ENCODE results near the gene SEZ6L.

Gene SEZ6L

GRCh38 chr22:26334232-26334631 is 165.0 kb downstream of the SEZ6L start:
- DNase-seq (ENCODE audit: low spot score), result no peak

- DNase-seq (ENCODE audit: low spot score), result no peak
These were observed 167.5 kb downstream of the SEZ6L start for GRCh38 chr22:26336773-26337172.

GRCh38 chr22:26339755-26340154 is 170.5 kb downstream of the SEZ6L start:
- no peak for DNase-seq (ENCODE audit: low spot score)

- no peak for DNase-seq (ENCODE audit: low spot score)
These were observed 173.6 kb downstream of the SEZ6L start for GRCh38 chr22:26342745-26343410.

- no peak for DNase-seq (ENCODE audit: low spot score)
These were observed 176.2 kb downstream of the SEZ6L start for GRCh38 chr22:26345496-26345895.

GRCh38 chr22:26348810-26349526 is 179.7 kb downstream of the SEZ6L start:
- no peak for DNase-seq (ENCODE audit: low spot score)

GRCh38 chr22:26354707-26355106 is 185.4 kb downstream of the SEZ6L start:
- DNase-seq (ENCODE audit: low spot score), result no peak

GRCh38 chr22:26357281-26357680 is 188.0 kb downstream of the SEZ6L start:
- DNase-seq (ENCODE audit: low spot score), result no peak

GRCh38 chr22:26357813-26358212 is 188.6 kb downstream of the SEZ6L start:
- DNase-seq (ENCODE audit: low spot score), result no peak

- DNase-seq (ENCODE audit: low spot score), result no peak
These were observed 189.9 kb downstream of the SEZ6L start for GRCh38 chr22:26359156-26359555.

- peak; percentile 52 for DNase-seq (ENCODE audit: low spot score)
These were observed 191.1 kb downstream of the SEZ6L start for GRCh38 chr22:26360169-26360885.

- no peak for DNase-seq (ENCODE audit: low spot score)
These were observed 193.2 kb downstream of the SEZ6L start for GRCh38 chr22:26362471-26362870.

- DNase-seq (ENCODE audit: low spot score), result peak; percentile 60
These were observed 195.1 kb downstream of the SEZ6L start for GRCh38 chr22:26364066-26365015.

GRCh38 chr22:26367402-26368245 is 198.4 kb downstream of the SEZ6L start:
- peak; percentile 43 for DNase-seq (ENCODE audit: low spot score)

- DNase-seq (ENCODE audit: low spot score), result no peak
These were observed 203.6 kb downstream of the SEZ6L start for GRCh38 chr22:26372890-26373289.

- no peak for DNase-seq (ENCODE audit: low spot score)
These were observed 205.2 kb downstream of the SEZ6L start for GRCh38 chr22:26374391-26375026.

GRCh38 chr22:26377170-26377830 is 208.0 kb downstream of the SEZ6L start:
- DNase-seq (ENCODE audit: low spot score), result no peak

- no peak for DNase-seq (ENCODE audit: low spot score)
These were observed 211.0 kb downstream of the SEZ6L start for GRCh38 chr22:26380072-26380830.

- DNase-seq (ENCODE audit: low spot score), result no peak
These were observed 213.5 kb downstream of the SEZ6L start for GRCh38 chr22:26382782-26383181.

All from HuH-7 (cell line).